Measurements from ENCODE around the gene FKBP2.

Gene FKBP2

GRCh38 chr11:64208796-64209562 is 31.9 kb upstream of the FKBP2 start:
- Histone ChIP-seq H3K36me3 (ENCODE audit: insufficient read depth, low read length) (peaks cover 59% of the 10 kb centered on the region), H2AFZ (ENCODE audit: low read length) (no peak overlapping the region), H3K4me1 (ENCODE audit: insufficient read depth, low read length, severe bottlenecking) (peaks cover 41% of the 10 kb centered on the region), H3K9me2 (ENCODE audit: low read depth, low read length) (no peaks in the 10 kb centered on the region), H3K4me2 (ENCODE audit: low read length) (peak overlapping the region; percentile 90), H3K9me3 (ENCODE audit: low read length) (no peaks in the 10 kb centered on the region), H3K4me3 (ENCODE audit: low read depth, low read length, poor library complexity, severe bottlenecking) (peak overlapping the region; percentile 66), H3K79me2 (ENCODE audit: insufficient read depth, low read length) (no peaks in the 10 kb centered on the region), H3K27me3 (ENCODE audit: insufficient read depth, low read length) (no peaks in the 10 kb centered on the region), H3K27ac (ENCODE audit: low read depth, low read length, poor library complexity, severe bottlenecking) (peak overlapping the region; percentile 82), H3K9ac (ENCODE audit: low read length) (peak overlapping the region; percentile 80; the same call in 1 of the 2 replicates), H4K20me1 (ENCODE audit: insufficient read depth, low read length) (no peaks in the 10 kb centered on the region), H3F3A (ENCODE audit: insufficient read depth, low read length) (no peaks in the 10 kb centered on the region)
- TF ChIP-seq EZH2 (IDR thresholded peaks at IDR 0.05; ENCODE audit: borderline replicate concordance, low read length) = no peak
- no peak for TF ChIP-seq CTCF (IDR thresholded peaks at IDR 0.05; ENCODE audit: low read length)

- no peaks in the 10 kb centered on the region for H3K9me2 ChIP-seq (ENCODE audit: low read depth, low read length)
Observed at GRCh38 chr11:64209563-64209843, 31.4 kb upstream of the FKBP2 start.

GRCh38 chr11:64210301-64211020 is 30.4 kb upstream of the FKBP2 start:
- H3K27me3 ChIP-seq (ENCODE audit: insufficient read depth, low read length) = no peaks in the 10 kb centered on the region
- H3K9me3 ChIP-seq (ENCODE audit: low read length) = no peaks in the 10 kb centered on the region
- H4K20me1 ChIP-seq (ENCODE audit: insufficient read depth, low read length) = no peaks in the 10 kb centered on the region
- TF ChIP-seq CTCF (IDR thresholded peaks at IDR 0.05; ENCODE audit: low read length) = no peak
- no peak for TF ChIP-seq EZH2 (IDR thresholded peaks at IDR 0.05; ENCODE audit: borderline replicate concordance, low read length)
- no peaks in the 10 kb centered on the region for H3F3A ChIP-seq (ENCODE audit: insufficient read depth, low read length)
- no peak overlapping the region for H2AFZ ChIP-seq (ENCODE audit: low read length)
- H3K27ac ChIP-seq (ENCODE audit: low read depth, low read length, poor library complexity, severe bottlenecking) = no peak overlapping the region
- H3K4me3 ChIP-seq (ENCODE audit: low read depth, low read length, poor library complexity, severe bottlenecking) = no peak overlapping the region
- H3K9me2 ChIP-seq (ENCODE audit: low read depth, low read length) = no peaks in the 10 kb centered on the region
- no peak overlapping the region for H3K9ac ChIP-seq (ENCODE audit: low read length)
- peaks cover 38% of the 10 kb centered on the region for H3K4me1 ChIP-seq (ENCODE audit: insufficient read depth, low read length, severe bottlenecking)
- H3K36me3 ChIP-seq (ENCODE audit: insufficient read depth, low read length) = peaks cover 66% of the 10 kb centered on the region
- no peaks in the 10 kb centered on the region for H3K79me2 ChIP-seq (ENCODE audit: insufficient read depth, low read length)
- H3K4me2 ChIP-seq (ENCODE audit: low read length) = no peak overlapping the region

More at GRCh38 chr11:64209563-64209843, 31.4 kb upstream of the FKBP2 start:
- H2AFZ ChIP-seq (ENCODE audit: low read length) = no peak overlapping the region
- H3K36me3 ChIP-seq (ENCODE audit: insufficient read depth, low read length) = peaks cover 59% of the 10 kb centered on the region
- H3F3A ChIP-seq (ENCODE audit: insufficient read depth, low read length) = no peaks in the 10 kb centered on the region
- H3K27ac ChIP-seq (ENCODE audit: low read depth, low read length, poor library complexity, severe bottlenecking) = no peak overlapping the region
- peaks cover 41% of the 10 kb centered on the region for H3K4me1 ChIP-seq (ENCODE audit: insufficient read depth, low read length, severe bottlenecking)
- H4K20me1 ChIP-seq (ENCODE audit: insufficient read depth, low read length) = no peaks in the 10 kb centered on the region
- no peak overlapping the region for H3K4me2 ChIP-seq (ENCODE audit: low read length)
- H3K9me3 ChIP-seq (ENCODE audit: low read length) = no peaks in the 10 kb centered on the region
- no peak overlapping the region for H3K4me3 ChIP-seq (ENCODE audit: low read depth, low read length, poor library complexity, severe bottlenecking)
- TF ChIP-seq CTCF (IDR thresholded peaks at IDR 0.05; ENCODE audit: low read length) = no peak
- TF ChIP-seq EZH2 (IDR thresholded peaks at IDR 0.05; ENCODE audit: borderline replicate concordance, low read length) = no peak
- H3K79me2 ChIP-seq (ENCODE audit: insufficient read depth, low read length) = no peaks in the 10 kb centered on the region
- no peak overlapping the region; the same call in 1 of the 2 replicates for H3K9ac ChIP-seq (ENCODE audit: low read length)
- H3K27me3 ChIP-seq (ENCODE audit: insufficient read depth, low read length) = no peaks in the 10 kb centered on the region

Measured in OCI-LY1 (cell line).